Measurements from ENCODE around the gene HDAC11.

Gene HDAC11

GRCh38 chr3:13491206-13491974 lies 11.3 kb downstream of the HDAC11 start:
- TF ChIP-seq, protein P1, sequence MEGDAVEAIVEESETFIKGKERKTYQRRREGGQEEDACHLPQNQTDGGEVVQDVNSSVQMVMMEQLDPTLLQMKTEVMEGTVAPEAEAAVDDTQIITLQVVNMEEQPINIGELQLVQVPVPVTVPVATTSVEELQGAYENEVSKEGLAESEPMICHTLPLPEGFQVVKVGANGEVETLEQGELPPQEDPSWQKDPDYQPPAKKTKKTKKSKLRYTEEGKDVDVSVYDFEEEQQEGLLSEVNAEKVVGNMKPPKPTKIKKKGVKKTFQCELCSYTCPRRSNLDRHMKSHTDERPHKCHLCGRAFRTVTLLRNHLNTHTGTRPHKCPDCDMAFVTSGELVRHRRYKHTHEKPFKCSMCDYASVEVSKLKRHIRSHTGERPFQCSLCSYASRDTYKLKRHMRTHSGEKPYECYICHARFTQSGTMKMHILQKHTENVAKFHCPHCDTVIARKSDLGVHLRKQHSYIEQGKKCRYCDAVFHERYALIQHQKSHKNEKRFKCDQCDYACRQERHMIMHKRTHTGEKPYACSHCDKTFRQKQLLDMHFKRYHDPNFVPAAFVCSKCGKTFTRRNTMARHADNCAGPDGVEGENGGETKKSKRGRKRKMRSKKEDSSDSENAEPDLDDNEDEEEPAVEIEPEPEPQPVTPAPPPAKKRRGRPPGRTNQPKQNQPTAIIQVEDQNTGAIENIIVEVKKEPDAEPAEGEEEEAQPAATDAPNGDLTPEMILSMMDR (conservative IDR thresholded peaks at IDR 0.05), result no peak
- no peak overlapping the region for H3K27ac ChIP-seq

DNA sequence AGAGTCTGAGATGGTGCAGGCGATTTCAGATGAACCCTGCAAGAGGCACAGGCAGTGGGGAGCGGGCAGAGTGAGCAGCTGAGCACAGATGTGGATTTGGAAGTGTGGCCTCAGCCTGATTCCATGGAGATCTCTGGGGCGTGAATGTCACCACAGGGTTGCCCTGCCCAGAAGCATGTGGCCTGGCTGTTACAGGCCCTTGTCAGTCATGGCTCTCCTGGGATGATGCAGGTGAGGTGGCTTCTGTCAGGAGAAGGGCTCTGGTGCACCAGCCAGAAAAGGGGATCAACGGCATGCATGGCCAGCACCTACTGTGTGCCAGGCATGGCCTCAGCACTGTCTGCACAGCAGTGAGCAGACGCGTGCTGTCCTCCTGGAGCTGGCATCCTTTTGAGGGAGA lies 11.9 kb downstream of the HDAC11 start:
- TF ChIP-seq, protein P1 (conservative IDR thresholded peaks at IDR 0.05), result no peak
- H3K27ac ChIP-seq, result no peak overlapping the region

GRCh38 chr3:13492976-13493866 lies 13.1 kb downstream of the HDAC11 start:
- TF ChIP-seq, protein P1 (conservative IDR thresholded peaks at IDR 0.05), result no peak

GRCh38 chr3:13493867-13494441 lies 13.8 kb downstream of the HDAC11 start:
- H3K27ac ChIP-seq, result no peak overlapping the region; the same call in 1 of the 2 replicates
- TF ChIP-seq, protein P1 (conservative IDR thresholded peaks at IDR 0.05), result no peak

More at GRCh38 chr3:13492976-13493866, 13.1 kb downstream of the HDAC11 start:
- H3K27ac ChIP-seq, result no peak overlapping the region

GRCh38 chr3:13494463-13495350 lies 14.6 kb downstream of the HDAC11 start:
- H3K27ac ChIP-seq, result no peak overlapping the region; the same call in 1 of the 2 replicates
- TF ChIP-seq, protein P1 (conservative IDR thresholded peaks at IDR 0.05), result peak; percentile 78

GRCh38 chr3:13495351-13495813 lies 15.3 kb downstream of the HDAC11 start:
- TF ChIP-seq, protein P1 (conservative IDR thresholded peaks at IDR 0.05), result no peak
- no peak overlapping the region for H3K27ac ChIP-seq

Measured in VCaP (cell line).